ENCODE measurements around the gene BBS9.

Gene BBS9

GRCh38 chr7:33649476-33650441, 520.4 kb downstream of the BBS9 start:
- DNase-seq (ENCODE audit: low read depth) = no peak

- DNase-seq (ENCODE audit: low read depth) = no peak
These were observed 521.5 kb downstream of the BBS9 start for GRCh38 chr7:33650828-33651227.

DNA sequence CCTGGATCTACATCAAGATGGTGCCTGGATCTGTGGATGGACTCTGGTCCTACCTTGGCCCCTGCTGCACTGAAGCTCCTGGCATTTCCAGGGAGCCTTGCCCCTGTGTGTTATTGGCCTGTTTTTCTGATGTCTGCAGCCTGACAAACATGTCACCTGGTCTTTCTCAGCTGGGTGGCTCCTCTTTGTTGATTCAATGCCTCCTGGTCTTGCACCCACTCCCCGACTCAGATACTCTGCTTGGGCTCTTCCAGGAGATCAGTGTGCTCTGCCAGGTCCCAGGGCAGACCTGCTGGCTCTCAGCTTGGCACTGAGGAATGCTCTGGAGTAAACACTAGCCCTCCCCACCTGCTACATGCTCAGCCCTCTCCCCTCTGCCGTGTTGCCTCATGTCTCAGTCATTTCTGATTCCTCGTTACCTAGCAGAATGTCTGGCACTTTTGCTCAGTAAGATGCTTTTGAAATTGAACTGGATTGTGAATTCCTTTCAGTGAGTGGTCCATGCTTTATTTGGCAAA, 522.7 kb downstream of the BBS9 start:
- DNase-seq (ENCODE audit: low read depth) = no peak

GRCh38 chr7:33654676-33655075, 525.3 kb downstream of the BBS9 start:
- DNase-seq (ENCODE audit: low read depth) = no peak
